Measurements from ENCODE around the gene LTF.

Gene LTF

GRCh38 chr3:46468753-46469600, 4.3 kb upstream of the LTF start:
- no peak for DNase-seq (ENCODE audit: low spot score)

GRCh38 chr3:46467562-46467961, 2.9 kb upstream of the LTF start:
- DNase-seq (ENCODE audit: low spot score): no peak

GRCh38 chr3:46466871-46467403, 2.2 kb upstream of the LTF start:
- no peak for DNase-seq (ENCODE audit: low spot score)

GRCh38 chr3:46466273-46466672, 1.6 kb upstream of the LTF start:
- no peak for DNase-seq (ENCODE audit: low spot score)

- DNase-seq (ENCODE audit: low spot score): no peak
These were observed 453 bp upstream of the LTF start for GRCh38 chr3:46465196-46465520.

- no peak for DNase-seq (ENCODE audit: low spot score)
These were observed 850 bp downstream of the LTF start for GRCh38 chr3:46463868-46464241.

- DNase-seq (ENCODE audit: low spot score): no peak
These were observed 1.4 kb downstream of the LTF start for GRCh38 chr3:46463120-46463867.

GRCh38 chr3:46462511-46462910, 2.2 kb downstream of the LTF start:
- no peak for DNase-seq (ENCODE audit: low spot score)

- DNase-seq (ENCODE audit: low spot score): no peak
These were observed 2.6 kb downstream of the LTF start for GRCh38 chr3:46462111-46462510.

- DNase-seq (ENCODE audit: low spot score): no peak
These were observed 4.7 kb downstream of the LTF start for GRCh38 chr3:46460051-46460450.

GRCh38 chr3:46456118-46456517, 8.6 kb downstream of the LTF start:
- no peak for DNase-seq (ENCODE audit: low spot score)

GRCh38 chr3:46455231-46456115, 9.2 kb downstream of the LTF start:
- no peak for DNase-seq (ENCODE audit: low spot score)

- no peak for DNase-seq (ENCODE audit: low spot score)
These were observed 10.1 kb downstream of the LTF start for GRCh38 chr3:46454606-46455005.

GRCh38 chr3:46454209-46454595, 10.5 kb downstream of the LTF start:
- no peak for DNase-seq (ENCODE audit: low spot score)

- DNase-seq (ENCODE audit: low spot score): no peak
These were observed 11.0 kb downstream of the LTF start for GRCh38 chr3:46453526-46454208.

GRCh38 chr3:46449755-46450552, 14.8 kb downstream of the LTF start:
- DNase-seq (ENCODE audit: low spot score): peak; percentile 32

- no peak for DNase-seq (ENCODE audit: low spot score)
These were observed 16.0 kb downstream of the LTF start for GRCh38 chr3:46448721-46449120.

- DNase-seq (ENCODE audit: low spot score): no peak
These were observed 17.3 kb downstream of the LTF start for GRCh38 chr3:46447228-46447985.

- DNase-seq (ENCODE audit: low spot score): no peak
These were observed 21.9 kb downstream of the LTF start for GRCh38 chr3:46442576-46443530.
